ENCODE results near the gene NRP1. TPM values are rescaled to one million over a fixed set of nuclear protein-coding genes. Genes with fewer than 3 reads are reported as not detected.

NRP1 gene
- total RNA-seq, 6 experiments from 2014 or later, result 14.7 to 61.7 (median 29.5) TPM

DNA sequence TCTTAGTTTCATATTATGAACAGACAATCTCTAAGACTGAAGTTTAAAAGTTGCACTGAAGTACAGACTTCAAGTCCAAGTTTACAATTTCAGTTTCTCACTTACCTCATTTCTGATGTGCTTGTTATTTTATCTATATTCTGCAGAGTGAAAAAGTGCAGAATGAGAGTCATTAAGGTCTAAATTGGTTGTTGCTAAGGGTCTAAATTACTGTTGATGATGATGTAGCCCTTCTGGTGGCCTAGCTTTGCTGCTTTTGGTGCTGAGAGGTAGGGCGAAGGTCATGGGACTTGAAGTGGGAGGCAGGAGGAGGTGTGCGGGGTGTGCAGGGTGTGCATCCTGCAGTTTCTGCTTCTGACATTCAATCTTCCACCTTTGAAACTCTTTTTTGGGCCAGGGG lies 38.8 kb upstream of the NRP1 start:
- WGBS (ENCODE audit: insufficient coverage, low coverage, low lambda C conversion rate, missing lambda C conversion rate), result 93% methylated on average over 2 of the region's 2 CpGs
- ATAC-seq, result no peak

DNA sequence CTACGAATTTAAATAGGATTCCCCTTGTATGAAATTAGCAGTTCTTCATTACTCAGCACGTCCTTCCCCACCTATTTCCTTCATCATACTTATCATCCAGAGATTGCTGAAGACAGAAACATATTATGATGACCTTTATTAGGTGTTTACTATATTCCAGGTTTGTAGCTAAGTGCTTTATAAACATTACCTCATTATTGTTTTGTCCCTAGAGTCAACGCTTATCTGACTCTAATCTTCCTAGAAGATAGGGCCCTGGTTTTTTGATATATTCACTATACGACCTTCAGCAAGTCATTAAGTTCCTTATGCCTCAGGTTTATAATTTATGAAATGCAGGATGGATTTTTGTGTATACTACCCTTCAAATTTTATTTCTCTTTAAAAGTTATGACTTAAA lies 36.8 kb upstream of the NRP1 start:
- DNase-seq (no peak), ATAC-seq (no peak)
- no peaks in the 10 kb centered on the region for H3K36me3 ChIP-seq
- H3K27me3 ChIP-seq, result no peaks in the 10 kb centered on the region
- H3K9me3 ChIP-seq, result no peaks in the 10 kb centered on the region
- intact Hi-C loops (cut with DNase I), result no loop called here
- TF ChIP-seq POLR2A (IDR thresholded peaks at IDR 0.05), result no peak
- TF ChIP-seq, protein P1, sequence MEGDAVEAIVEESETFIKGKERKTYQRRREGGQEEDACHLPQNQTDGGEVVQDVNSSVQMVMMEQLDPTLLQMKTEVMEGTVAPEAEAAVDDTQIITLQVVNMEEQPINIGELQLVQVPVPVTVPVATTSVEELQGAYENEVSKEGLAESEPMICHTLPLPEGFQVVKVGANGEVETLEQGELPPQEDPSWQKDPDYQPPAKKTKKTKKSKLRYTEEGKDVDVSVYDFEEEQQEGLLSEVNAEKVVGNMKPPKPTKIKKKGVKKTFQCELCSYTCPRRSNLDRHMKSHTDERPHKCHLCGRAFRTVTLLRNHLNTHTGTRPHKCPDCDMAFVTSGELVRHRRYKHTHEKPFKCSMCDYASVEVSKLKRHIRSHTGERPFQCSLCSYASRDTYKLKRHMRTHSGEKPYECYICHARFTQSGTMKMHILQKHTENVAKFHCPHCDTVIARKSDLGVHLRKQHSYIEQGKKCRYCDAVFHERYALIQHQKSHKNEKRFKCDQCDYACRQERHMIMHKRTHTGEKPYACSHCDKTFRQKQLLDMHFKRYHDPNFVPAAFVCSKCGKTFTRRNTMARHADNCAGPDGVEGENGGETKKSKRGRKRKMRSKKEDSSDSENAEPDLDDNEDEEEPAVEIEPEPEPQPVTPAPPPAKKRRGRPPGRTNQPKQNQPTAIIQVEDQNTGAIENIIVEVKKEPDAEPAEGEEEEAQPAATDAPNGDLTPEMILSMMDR (IDR thresholded peaks at IDR 0.05), result no peak
- 68% methylated on average over 4 of the region's 4 CpGs for WGBS (ENCODE audit: insufficient coverage, low coverage, low lambda C conversion rate, missing lambda C conversion rate)
- H3K4me3 ChIP-seq, result no peak overlapping the region
- H3K4me1 ChIP-seq, result no peaks in the 10 kb centered on the region
- no peak overlapping the region for H3K27ac ChIP-seq

More for the DNA sequence above, 38.8 kb upstream of the NRP1 start:
- TF ChIP-seq, protein P1 (IDR thresholded peaks at IDR 0.05), result no peak
- TF ChIP-seq POLR2A (IDR thresholded peaks at IDR 0.05), result no peak
- H3K27ac ChIP-seq, result no peak overlapping the region
- H3K27me3 ChIP-seq, result no peaks in the 10 kb centered on the region
- no peak for DNase-seq
- H3K4me1 ChIP-seq, result no peaks in the 10 kb centered on the region
- H3K4me3 ChIP-seq, result no peak overlapping the region
- no peaks in the 10 kb centered on the region for H3K36me3 ChIP-seq
- no peaks in the 10 kb centered on the region for H3K9me3 ChIP-seq
- intact Hi-C loops (cut with DNase I), result no loop called here

DNA sequence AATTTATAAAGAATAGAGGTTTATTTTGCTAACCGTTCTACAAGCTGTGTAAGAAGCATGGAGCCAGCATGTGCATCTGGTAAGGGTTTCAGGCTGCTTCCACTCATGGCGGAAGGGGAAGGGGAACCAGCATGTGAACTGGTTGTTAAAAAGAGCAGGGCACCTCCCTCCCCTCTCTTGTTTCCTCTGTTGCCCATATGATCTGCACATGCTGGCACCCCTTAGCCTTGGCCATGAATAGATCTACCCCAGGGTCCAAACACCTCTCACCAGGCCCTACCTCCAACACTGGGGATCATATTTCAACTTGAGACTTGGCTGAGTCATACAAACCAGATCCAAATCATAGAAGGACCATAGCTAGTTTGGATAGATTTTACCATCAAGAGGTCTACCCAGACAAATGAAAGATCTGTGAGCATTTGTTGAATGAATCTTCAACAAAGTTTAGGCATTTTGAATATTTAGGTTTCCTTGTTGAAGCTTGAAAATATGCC lies 36.0 kb upstream of the NRP1 start:
- intact Hi-C loops (cut with DNase I), result no loop called here
- Histone ChIP-seq H3K27me3 (no peaks in the 10 kb centered on the region), H3K9me3 (no peaks in the 10 kb centered on the region), H3K4me1 (no peaks in the 10 kb centered on the region), H3K36me3 (no peaks in the 10 kb centered on the region), H3K27ac (no peak overlapping the region), H3K4me3 (no peak overlapping the region)
- no peak for DNase-seq
- no peak for TF ChIP-seq POLR2A (IDR thresholded peaks at IDR 0.05)
- TF ChIP-seq, protein P1 (IDR thresholded peaks at IDR 0.05), result no peak
- ATAC-seq, result no peak
- WGBS (ENCODE audit: insufficient coverage, low coverage, low lambda C conversion rate, missing lambda C conversion rate), result 83% methylated on average over 1 of the region's 2 CpGs

DNA sequence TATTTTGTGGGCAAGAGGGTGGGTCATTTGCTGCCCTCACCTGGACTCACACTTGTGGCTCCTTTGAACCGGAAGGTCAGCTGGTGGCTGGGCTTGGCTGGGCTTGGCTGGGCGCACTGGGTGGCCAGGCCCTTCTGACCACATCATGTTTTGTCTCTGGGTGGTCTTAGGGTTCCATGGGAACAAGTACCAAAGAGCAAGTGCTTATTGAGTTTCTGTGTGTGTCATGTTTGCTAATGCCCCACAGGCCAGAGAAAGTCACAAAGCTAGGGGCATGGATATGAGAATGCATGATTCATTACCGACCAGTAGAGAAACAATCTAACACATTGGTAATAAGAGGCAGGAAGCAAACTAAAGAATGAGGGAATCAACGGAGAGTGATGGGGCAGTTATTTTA lies 33.6 kb upstream of the NRP1 start:
- Histone ChIP-seq H3K27ac (no peak overlapping the region), H3K27me3 (no peaks in the 10 kb centered on the region), H3K4me1 (no peaks in the 10 kb centered on the region), H3K36me3 (no peaks in the 10 kb centered on the region), H3K4me3 (no peak overlapping the region), H3K9me3 (no peaks in the 10 kb centered on the region)
- intact Hi-C loops (cut with DNase I), result no loop called here
- no peak for ATAC-seq
- TF ChIP-seq, protein P1 (IDR thresholded peaks at IDR 0.05), result no peak
- TF ChIP-seq POLR2A (IDR thresholded peaks at IDR 0.05), result no peak
- 86% methylated on average over 4 of the region's 4 CpGs for WGBS (ENCODE audit: insufficient coverage, low coverage, low lambda C conversion rate, missing lambda C conversion rate)
- no peak for DNase-seq

DNA sequence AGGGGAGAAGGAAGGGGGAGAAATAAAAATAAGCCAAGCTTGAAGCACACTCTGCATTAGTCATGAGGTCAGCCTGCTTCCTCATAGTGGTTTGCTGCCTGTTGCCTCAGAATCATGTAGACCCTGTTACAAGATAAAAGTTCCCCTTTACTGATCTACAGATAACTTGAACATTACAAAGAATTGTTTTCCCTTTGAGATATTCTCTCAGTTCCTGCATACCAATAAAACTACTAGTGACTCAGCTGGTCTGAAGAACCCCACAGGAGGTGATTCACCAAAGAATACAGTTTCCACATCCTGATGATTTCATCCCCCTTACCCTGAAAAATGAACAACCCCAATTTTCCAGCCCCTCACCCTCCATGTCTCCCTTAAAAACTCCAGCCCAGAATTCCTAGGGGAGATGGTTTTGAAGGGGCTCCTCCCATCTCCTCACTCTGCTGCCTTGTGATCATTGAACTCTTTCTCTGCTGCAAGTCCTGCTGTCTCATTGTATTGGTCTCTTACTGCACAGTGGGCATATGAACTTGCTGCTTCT lies 31.5 kb upstream of the NRP1 start:
- intact Hi-C loops (cut with DNase I), result no loop called here
- Histone ChIP-seq H3K9me3 (no peaks in the 10 kb centered on the region), H3K27me3 (no peaks in the 10 kb centered on the region), H3K4me1 (no peaks in the 10 kb centered on the region), H3K4me3 (no peak overlapping the region), H3K36me3 (no peaks in the 10 kb centered on the region), H3K27ac (no peak overlapping the region)
- TF ChIP-seq POLR2A (IDR thresholded peaks at IDR 0.05), result no peak
- TF ChIP-seq, protein P1 (IDR thresholded peaks at IDR 0.05), result no peak
- DNase-seq (no peak), ATAC-seq (peak in 3 of 4 donors; percentile 30 to 56 (median 35))
